Hepatocyte (in vitro differentiated cells): Measurements from ENCODE around the gene COL10A1.

Experiments used
- EZH2 ChIP-seq: fragments of 200-600 bp; sonication (generic); IDR thresholded peaks from 2 replicates; pipeline ENCODE4 v1.6.1; 2016; ENCODE audit warnings: antibody characterized with exemption, mild to moderate bottlenecking, borderline replicate concordance
- TF ChIP-seq, protein P1 (sequence below): fragments of 200-600 bp; sonication (generic); IDR thresholded peaks from 2 replicates; pipeline ENCODE4 v1.5.1; 2016; ENCODE audit warnings: antibody characterized with exemption, mild to moderate bottlenecking; ENCODE audit not compliant: poor library complexity

DNA sequence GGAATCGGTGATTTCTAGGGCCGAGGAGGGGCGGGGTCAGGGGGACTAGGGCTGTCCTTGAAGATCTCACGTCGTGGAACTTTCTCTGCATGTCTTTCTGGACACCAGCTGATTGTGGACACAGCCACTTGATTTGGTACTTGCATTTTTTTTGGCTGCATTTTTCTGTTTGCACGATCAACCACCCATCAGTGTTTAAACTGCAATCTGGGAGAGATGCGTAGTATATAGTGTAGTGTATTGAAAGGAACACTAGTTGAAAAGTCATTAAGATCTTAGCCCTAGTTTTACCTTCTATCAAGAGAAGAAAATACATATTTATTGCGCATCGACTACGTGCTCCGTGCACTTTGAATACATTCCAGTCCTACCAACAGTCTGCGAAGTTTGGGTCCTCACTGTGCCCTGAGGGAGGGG is 24.6 kb downstream of the COL10A1 start:
- TF ChIP-seq, protein P1, sequence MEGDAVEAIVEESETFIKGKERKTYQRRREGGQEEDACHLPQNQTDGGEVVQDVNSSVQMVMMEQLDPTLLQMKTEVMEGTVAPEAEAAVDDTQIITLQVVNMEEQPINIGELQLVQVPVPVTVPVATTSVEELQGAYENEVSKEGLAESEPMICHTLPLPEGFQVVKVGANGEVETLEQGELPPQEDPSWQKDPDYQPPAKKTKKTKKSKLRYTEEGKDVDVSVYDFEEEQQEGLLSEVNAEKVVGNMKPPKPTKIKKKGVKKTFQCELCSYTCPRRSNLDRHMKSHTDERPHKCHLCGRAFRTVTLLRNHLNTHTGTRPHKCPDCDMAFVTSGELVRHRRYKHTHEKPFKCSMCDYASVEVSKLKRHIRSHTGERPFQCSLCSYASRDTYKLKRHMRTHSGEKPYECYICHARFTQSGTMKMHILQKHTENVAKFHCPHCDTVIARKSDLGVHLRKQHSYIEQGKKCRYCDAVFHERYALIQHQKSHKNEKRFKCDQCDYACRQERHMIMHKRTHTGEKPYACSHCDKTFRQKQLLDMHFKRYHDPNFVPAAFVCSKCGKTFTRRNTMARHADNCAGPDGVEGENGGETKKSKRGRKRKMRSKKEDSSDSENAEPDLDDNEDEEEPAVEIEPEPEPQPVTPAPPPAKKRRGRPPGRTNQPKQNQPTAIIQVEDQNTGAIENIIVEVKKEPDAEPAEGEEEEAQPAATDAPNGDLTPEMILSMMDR = no peak
- no peak for TF ChIP-seq EZH2
